Endothelial cell of umbilical vein (primary cell): Measurements from ENCODE around the gene DNAJC7. TPM values are rescaled to one million over a fixed set of nuclear protein-coding genes. Genes with fewer than 3 reads are reported as not detected.

ENCODE experiments used
- BruUV-seq: library from RNA; stranded (reverse); fragments of 400-500 nt; replicated peaks from 2 replicates; lab custom pipeline; 2021; lab: Mats Ljungman, UMichigan
- CTCF ChIA-PET: fragments of 300-600, 350-600 bp; sonication (Branson Sonifier 250); formaldehyde crosslinking; loops from one replicate; lab custom pipeline; 2021; ENCODE audit warnings: antibody characterized with exemption, inconsistent platforms; lab: Charles Lee
- POLR2A ChIA-PET: fragments of 300-600, 350-600 bp; sonication (Branson Sonifier 250); formaldehyde crosslinking; loops from one replicate; lab custom pipeline; 2021; ENCODE audit warnings: antibody characterized with exemption, inconsistent platforms; lab: Charles Lee
- DNase-seq: peaks from one replicate; pipeline ENCODE4 v3.0.0-alpha.2; 2011; ENCODE audit warnings: low read depth, low spot score
- FAIRE-seq: peaks from 2 replicates; lab custom pipeline; 2011; peaks lifted over from hg19 to GRCh38; lab: Jason Lieb, UNC
- H2AFZ ChIP-seq: 2 replicates; pipeline ENCODE4 v1.6.0; 2012; ENCODE audit warnings: low read depth, low read length, control low read depth, inconsistent platforms
- H3K27ac ChIP-seq: 2 replicates; pipeline ENCODE4 v1.5.1; 2011; ENCODE audit warnings: low read depth, mild to moderate bottlenecking, control low read depth, low read length, moderate library complexity; ENCODE audit not compliant: insufficient read depth
- H3K27me3 ChIP-seq, 2 experiments: 2 replicates each; pipeline versions ENCODE4 v1.6.0 to v1.6.1; 2011; ENCODE audit warnings: low read length in 2 of 2, mixed read lengths in 1 of 2; ENCODE audit not compliant: control insufficient read depth in 2 of 2, insufficient read depth in 2 of 2
- H3K36me3 ChIP-seq, 2 experiments: 2 replicates in 1 of 2; 3 replicates in 1 of 2; pipeline ENCODE4 v1.5.1; 2011; ENCODE audit warnings: low read length in 2 of 2, mild to moderate bottlenecking in 1 of 2, moderate library complexity in 1 of 2; ENCODE audit not compliant: control insufficient read depth in 2 of 2, insufficient read depth in 2 of 2; ENCODE audit errors: extremely low read depth in 1 of 2
- H3K4me1 ChIP-seq: 3 replicates; pipeline ENCODE4 v1.5.1; 2011; ENCODE audit warnings: mild to moderate bottlenecking, low read length; ENCODE audit not compliant: control insufficient read depth, insufficient read depth; ENCODE audit errors: extremely low read depth
- H3K4me2 ChIP-seq: 2 replicates; pipeline ENCODE4 v1.6.1; 2011; ENCODE audit warnings: low read length, control low read depth, mixed read lengths; ENCODE audit not compliant: insufficient read depth
- H3K4me3 ChIP-seq, 3 experiments: fragments of 200-600 bp in 1 of 3; sonication (generic), shearing (Covaris generic) in 1 of 3; replicated peaks in 1 of 3; 2 replicates each; pipeline ENCODE4 v1.5.1; 2011 to 2016; ENCODE audit warnings: control low read depth in 3 of 3, low read length in 3 of 3, mild to moderate bottlenecking in 2 of 3, inconsistent platforms in 1 of 3, low read depth in 1 of 3, moderate library complexity in 1 of 3; ENCODE audit not compliant: insufficient read depth in 1 of 3
- H3K79me2 ChIP-seq: 2 replicates; pipeline ENCODE4 v1.6.0; 2012; ENCODE audit warnings: low read length, inconsistent platforms; ENCODE audit not compliant: control insufficient read depth, insufficient read depth
- H3K9ac ChIP-seq: replicated peaks from 2 replicates; pipeline ENCODE3; 2011; ENCODE audit warnings: low read length, control low read depth; ENCODE audit not compliant: insufficient read depth; ENCODE audit errors: extremely low read depth
- H3K9me1 ChIP-seq: replicated peaks from 3 replicates; pipeline ENCODE4 v1.6.0; 2011; ENCODE audit warnings: mild to moderate bottlenecking, low read length; ENCODE audit not compliant: control insufficient read depth, insufficient read depth; ENCODE audit errors: extremely low read depth
- H3K9me3 ChIP-seq: replicated peaks from 2 replicates; pipeline ENCODE4 v1.5.1; 2012; ENCODE audit warnings: low read length, inconsistent platforms; ENCODE audit not compliant: control insufficient read depth, insufficient read depth
- H4K20me1 ChIP-seq: replicated peaks from 2 replicates; pipeline ENCODE3; 2011; ENCODE audit warnings: mild to moderate bottlenecking, low read length; ENCODE audit not compliant: control insufficient read depth, insufficient read depth; ENCODE audit errors: extremely low read depth
- EZH2 ChIP-seq: IDR thresholded peaks from 2 replicates; pipeline ENCODE4 v1.6.1; 2012; ENCODE audit warnings: borderline replicate concordance, low read depth, mild to moderate bottlenecking, moderate library complexity, low read length, inconsistent platforms; ENCODE audit not compliant: severe bottlenecking
- FOS ChIP-seq: IDR thresholded peaks from 2 replicates; pipeline ENCODE4 v1.6.1; 2011; ENCODE audit warnings: mild to moderate bottlenecking, low read length, moderate library complexity, borderline replicate concordance; ENCODE audit not compliant: insufficient read depth
- GATA2 ChIP-seq: IDR thresholded peaks from 2 replicates; pipeline ENCODE4 v1.7.0; 2011; ENCODE audit warnings: low read depth, mild to moderate bottlenecking, moderate library complexity, mixed read lengths, low read length; ENCODE audit not compliant: insufficient read length, insufficient read depth
- JUN ChIP-seq: IDR thresholded peaks from 2 replicates; pipeline ENCODE4 v1.6.1; 2011; ENCODE audit warnings: borderline replicate concordance, low read depth; ENCODE audit not compliant: insufficient read length, insufficient read depth
- MYC ChIP-seq: IDR thresholded peaks from one replicate; pipeline ENCODE4 v1.6.1; 2011; ENCODE audit warnings: mild to moderate bottlenecking, low read depth, low read length
- POLR2A ChIP-seq: IDR thresholded peaks from 2 replicates; pipeline ENCODE4 v1.6.1; 2012; ENCODE audit warnings: low read depth, mild to moderate bottlenecking, control low read depth, low read length
- POLR2AphosphoS5 ChIP-seq: IDR thresholded peaks from 2 replicates; pipeline ENCODE4 v1.6.1; 2012; ENCODE audit warnings: low read depth, mild to moderate bottlenecking, control low read depth, low read length, moderate library complexity; ENCODE audit not compliant: insufficient read depth
- dilution Hi-C: fragments of 300-500 bp; cut with MboI; formaldehyde crosslinking; loops from one replicate; pipeline ENCODE4 v1.15.0; 2019; ENCODE audit warnings: low sequenced_read_pairs; ENCODE audit not compliant: extremely low pct_ligation_motif_present
- intact Hi-C: fragments of 100-400 bp; cut with micrococcal nuclease; formaldehyde crosslinking; loops from one replicate; pipeline ENCODE4 v1.10.0; 2022
- polyA plus RNA-seq, 4 experiments: library from polyadenylated mRNA; depleted of rRNA in 3 of 4; stranded (reverse) in 3 of 4; unstranded in 1 of 4; fragments of >200 nt; gene quantifications; 2 replicates each; pipeline versions ENCODE4 v1.2.1 to v1.2.3, GENCODE V29; 2011 to 2012; ENCODE audit warnings: missing spikeins in 1 of 4
- total RNA-seq: library from RNA; stranded (reverse); gene quantifications from 2 replicates; pipeline ENCODE4 v1.2.3, GENCODE V29; 2021
- TF ChIP-seq, protein P1 (sequence below): IDR thresholded peaks from 2 replicates; pipeline ENCODE4 v1.6.1; 2011; ENCODE audit not compliant: insufficient read depth, insufficient read length
- TF ChIP-seq, protein P2 (sequence below), 2 donors: IDR thresholded peaks; 1 replicate in 1 of 2; 2 replicates in 1 of 2; pipeline ENCODE4 v1.5.1; 2011; ENCODE audit warnings: low read length in 2 of 2, mild to moderate bottlenecking in 2 of 2, moderate library complexity in 2 of 2, control low read depth in 1 of 2, inconsistent platforms in 1 of 2, low read depth in 1 of 2; ENCODE audit not compliant: insufficient read depth in 1 of 2; ENCODE audit errors: extremely low read depth in 1 of 2

Gene DNAJC7
- total and polyA plus RNA-seq, 2 donors (not counting 3 experiments of a cell fraction or from before 2014, with no cell fraction given): 19.8 to 111 TPM

DNA sequence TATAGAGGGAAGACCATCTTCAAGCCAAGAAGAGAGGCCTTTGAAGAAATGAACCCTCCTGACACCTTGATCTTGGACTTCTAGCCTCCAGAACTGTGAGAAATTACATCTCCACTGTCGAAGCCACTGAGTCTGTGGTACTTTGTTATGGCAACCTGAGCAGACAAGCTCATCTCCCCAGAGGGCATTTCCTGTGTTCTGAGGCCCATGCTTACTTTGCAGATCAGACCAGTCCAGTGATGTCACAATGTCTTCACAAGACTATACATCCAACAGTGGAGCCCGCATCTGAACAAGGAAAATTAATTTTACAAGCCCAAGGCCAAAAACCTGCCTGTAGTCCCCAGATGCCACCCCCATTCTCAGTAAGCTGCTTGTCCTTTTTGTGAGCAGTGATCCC lies 48.0 kb upstream of the DNAJC7 start:
- no peaks in the 10 kb centered on the region for H4K20me1 ChIP-seq
- H3K4me2 ChIP-seq: no peak overlapping the region
- H3K4me3 ChIP-seq: no peak overlapping the region
- no peak overlapping the region for H3K9ac ChIP-seq
- H3K36me3 ChIP-seq: no peaks in the 10 kb centered on the region
- dilution Hi-C loops: no loop called here
- H3K4me1 ChIP-seq: no peaks in the 10 kb centered on the region
- POLR2A ChIA-PET: no interaction called here
- no peak for FAIRE-seq
- no peaks in the 10 kb centered on the region for H3K79me2 ChIP-seq
- intact Hi-C loops: loop anchor here (5.0 kb wide), 1 partner anchor 117 kb away; the partner anchor contains the start of gene KCNH4
- H3K9me3 ChIP-seq: no peaks in the 10 kb centered on the region
- no peak for DNase-seq
- H3K9me1 ChIP-seq: no peaks in the 10 kb centered on the region
- H2AFZ ChIP-seq: no peak overlapping the region
- H3K27ac ChIP-seq: no peak overlapping the region
- TF ChIP-seq, protein P1, sequence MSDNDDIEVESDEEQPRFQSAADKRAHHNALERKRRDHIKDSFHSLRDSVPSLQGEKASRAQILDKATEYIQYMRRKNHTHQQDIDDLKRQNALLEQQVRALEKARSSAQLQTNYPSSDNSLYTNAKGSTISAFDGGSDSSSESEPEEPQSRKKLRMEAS: no peak
- TF ChIP-seq MYC: no peak
- no peak for TF ChIP-seq POLR2AphosphoS5
- no peak for TF ChIP-seq POLR2A
- TF ChIP-seq JUN: no peak
- no peak for TF ChIP-seq GATA2
- TF ChIP-seq FOS: no peak
- no peak for TF ChIP-seq EZH2
- TF ChIP-seq, protein P2, sequence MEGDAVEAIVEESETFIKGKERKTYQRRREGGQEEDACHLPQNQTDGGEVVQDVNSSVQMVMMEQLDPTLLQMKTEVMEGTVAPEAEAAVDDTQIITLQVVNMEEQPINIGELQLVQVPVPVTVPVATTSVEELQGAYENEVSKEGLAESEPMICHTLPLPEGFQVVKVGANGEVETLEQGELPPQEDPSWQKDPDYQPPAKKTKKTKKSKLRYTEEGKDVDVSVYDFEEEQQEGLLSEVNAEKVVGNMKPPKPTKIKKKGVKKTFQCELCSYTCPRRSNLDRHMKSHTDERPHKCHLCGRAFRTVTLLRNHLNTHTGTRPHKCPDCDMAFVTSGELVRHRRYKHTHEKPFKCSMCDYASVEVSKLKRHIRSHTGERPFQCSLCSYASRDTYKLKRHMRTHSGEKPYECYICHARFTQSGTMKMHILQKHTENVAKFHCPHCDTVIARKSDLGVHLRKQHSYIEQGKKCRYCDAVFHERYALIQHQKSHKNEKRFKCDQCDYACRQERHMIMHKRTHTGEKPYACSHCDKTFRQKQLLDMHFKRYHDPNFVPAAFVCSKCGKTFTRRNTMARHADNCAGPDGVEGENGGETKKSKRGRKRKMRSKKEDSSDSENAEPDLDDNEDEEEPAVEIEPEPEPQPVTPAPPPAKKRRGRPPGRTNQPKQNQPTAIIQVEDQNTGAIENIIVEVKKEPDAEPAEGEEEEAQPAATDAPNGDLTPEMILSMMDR (IDR thresholded peaks at IDR 0.05; ENCODE audit: extremely low read depth in 1 of 2, insufficient read depth in 1 of 2, low read depth in 1 of 2, low read length in 2 of 2): no peak
- peaks cover 0 to 2% of the 10 kb centered on the region in 2 experiments for H3K27me3 ChIP-seq
- no TSS peak for BruUV-seq
- CTCF ChIA-PET: interaction anchor here (0.7 to 3.3 kb wide), 17 partner anchors 9 to 122 kb away, joined by 3 to 24 read pairs (median 4); partner anchors contain the start of genes KAT2A and KCNH4
